ENCODE data around the gene SEC14L3. TPM values are rescaled to one million over a fixed set of nuclear protein-coding genes. Genes with fewer than 3 reads are reported as not detected.
A peak's percentile ranks its signal among the peaks of the same experiment; 100 is the strongest.

SEC14L3 gene
- total and polyA plus RNA-seq, 2 of the 13 experiments (the other 11 are each of a cell fraction or from before 2014, with no cell fraction given), result not detected

GRCh38 chr22:30421695-30422480 is 49.9 kb downstream of the SEC14L3 start (continued):
- no peak for TF ChIP-seq PRDM15 (CRISPR knock-in tag; IDR thresholded peaks at IDR 0.05)
- TF ChIP-seq ZNF503 (CRISPR knock-in tag; IDR thresholded peaks at IDR 0.05), result 0 out of 2 replicates have a peak, but pooled peaks have one; percentile 29
- no peak for TF ChIP-seq GMEB2 (CRISPR knock-in tag; IDR thresholded peaks at IDR 0.05; ENCODE audit: low read depth)
- TF ChIP-seq ZNF570 (CRISPR knock-in tag; IDR thresholded peaks at IDR 0.05; ENCODE audit: borderline replicate concordance), result no peak
- TF ChIP-seq CHD2 (IDR thresholded peaks at IDR 0.05; ENCODE audit: low read depth, low read length), result no peak
- no peak for TF ChIP-seq HBP1 (CRISPR knock-in tag; IDR thresholded peaks at IDR 0.05; ENCODE audit: low read depth)
- TF ChIP-seq JUND (CRISPR knock-in tag; IDR thresholded peaks at IDR 0.05), result no peak
- no peak for TF ChIP-seq CENPBD1 (CRISPR knock-in tag; IDR thresholded peaks at IDR 0.05; ENCODE audit: borderline replicate concordance, low read depth)
- TF ChIP-seq ZNF749 (CRISPR knock-in tag; IDR thresholded peaks at IDR 0.05; ENCODE audit: borderline replicate concordance), result no peak
- no peak for TF ChIP-seq ZNF205 (CRISPR knock-in tag; IDR thresholded peaks at IDR 0.05)
- no peak for TF ChIP-seq FOXO1 (CRISPR knock-in tag; IDR thresholded peaks at IDR 0.05)
- no peak for TF ChIP-seq ZNF12 (CRISPR knock-in tag; IDR thresholded peaks at IDR 0.05)
- TF ChIP-seq ZNF251 (CRISPR knock-in tag; IDR thresholded peaks at IDR 0.05), result no peak
- no peak for TF ChIP-seq SP4 (CRISPR knock-in tag; IDR thresholded peaks at IDR 0.05)
- TF ChIP-seq KDM6A (CRISPR knock-in tag; IDR thresholded peaks at IDR 0.05; ENCODE audit: low read depth), result no peak
- no peak for TF ChIP-seq RORA (CRISPR knock-in tag; IDR thresholded peaks at IDR 0.05)
- TF ChIP-seq ARNT (IDR thresholded peaks at IDR 0.05), result no peak
- TF ChIP-seq MIXL1 (CRISPR knock-in tag; IDR thresholded peaks at IDR 0.05), result 0 out of 2 replicates have a peak, but pooled peaks have one; percentile 22
- TF ChIP-seq EP300 (IDR thresholded peaks at IDR 0.05; ENCODE audit: low read depth in 2 of 2, low read length in 2 of 2), result peak in 1 of 2 experiments; percentile 26; a peak in 1 of 4 replicates
- no peak for TF ChIP-seq EP300 (CRISPR knock-in tag; IDR thresholded peaks at IDR 0.05; ENCODE audit: borderline replicate concordance)
- TF ChIP-seq KLF12 (CRISPR knock-in tag; IDR thresholded peaks at IDR 0.05; ENCODE audit: borderline replicate concordance), result no peak
- no peak for TF ChIP-seq ZNF510 (CRISPR knock-in tag; IDR thresholded peaks at IDR 0.05; ENCODE audit: low read depth)

Measured in HepG2 (cell line).